T-helper 2 cell treated with Interferon-gamma antibody and Interleukin-4, amounts not matched to agents 5 μg/mL and 100 μg/mL, for 36 hours (primary cell): ENCODE data around the gene TMEM179B.
"Not testable (repeated sequence)": the region's sequence is repeated elsewhere in the genome, so short reads cannot be mapped to it uniquely, and the experiment has no call there.

Experiments used
- DNase-seq: peaks from one replicate; pipeline ENCODE4 v3.0.0; 2021; ENCODE audit warnings: low spot score
- H3K27ac Mint-ChIP-seq: one replicate; pipeline ENCODE4 v1.8.0; 2021; ENCODE audit warnings: mild to moderate bottlenecking, mixed read lengths
- H3K27me3 Mint-ChIP-seq: one replicate; pipeline ENCODE4 v1.8.0; 2021; ENCODE audit warnings: low read depth, mixed read lengths
- H3K36me3 Mint-ChIP-seq: one replicate; pipeline ENCODE4 v1.8.0; 2021; ENCODE audit warnings: low read depth, mixed read lengths
- H3K4me1 Mint-ChIP-seq: one replicate; pipeline ENCODE4 v1.8.0; 2021; ENCODE audit warnings: low read depth, mixed read lengths
- H3K4me3 Mint-ChIP-seq: one replicate; pipeline ENCODE4 v1.8.0; 2022; ENCODE audit warnings: mild to moderate bottlenecking, moderate library complexity, mixed read lengths
- H3K9me3 Mint-ChIP-seq: one replicate; pipeline ENCODE4 v1.8.0; 2021; ENCODE audit warnings: mixed read lengths

TMEM179B gene

GRCh38 chr11:62804310-62805075 is 17.3 kb downstream of the TMEM179B start:
- Mint-ChIP-seq H3K27me3 (no peaks in the 10 kb centered on the region), H3K36me3 (peaks cover 46% of the 10 kb centered on the region), H3K27ac (peak overlapping the region; percentile 91), H3K4me3 (peak overlapping the region; percentile 94), H3K4me1 (peaks cover 20% of the 10 kb centered on the region), H3K9me3 (no peaks in the 10 kb centered on the region)
- DNase-seq, result no peak

GRCh38 chr11:62805076-62805892 is 18.1 kb downstream of the TMEM179B start, which contains the start of gene NXF1:
Gene NXF1 (minus strand): TSS chr11:62805440. CDS start chr11:62805356, 84 bp downstream.
- Mint-ChIP-seq H3K27me3 (no peaks in the 10 kb centered on the region), H3K4me3 (peak within 1 kb of the TSS; percentile 94), H3K4me1 (peaks cover 20% of the 10 kb centered on the region), H3K9me3 (no peaks in the 10 kb centered on the region), H3K36me3 (peaks cover 41% of the 10 kb centered on the region), H3K27ac (peak within 1 kb of the TSS; percentile 99)
- DNase-seq, result peak; percentile 97

GRCh38 chr11:62805961-62806441 is 18.8 kb downstream of the TMEM179B start:
- Mint-ChIP-seq H3K4me3 (peak overlapping the region; percentile 94), H3K27ac (peak overlapping the region; percentile 99), H3K9me3 (no peaks in the 10 kb centered on the region), H3K4me1 (peaks cover 20% of the 10 kb centered on the region), H3K36me3 (peaks cover 38% of the 10 kb centered on the region), H3K27me3 (no peaks in the 10 kb centered on the region)
- DNase-seq, result no peak

GRCh38 chr11:62806611-62807121 is 19.5 kb downstream of the TMEM179B start:
- Mint-ChIP-seq H3K36me3 (peaks cover 31% of the 10 kb centered on the region), H3K27ac (peak overlapping the region; percentile 99), H3K9me3 (no peaks in the 10 kb centered on the region), H3K27me3 (no peaks in the 10 kb centered on the region), H3K4me3 (peak overlapping the region; percentile 94), H3K4me1 (peaks cover 20% of the 10 kb centered on the region)
- no peak for DNase-seq

- DNase-seq, result no peak
- H3K4me3 Mint-ChIP-seq, result no peak overlapping the region
- H3K9me3 Mint-ChIP-seq, result no peaks in the 10 kb centered on the region
- no peak overlapping the region for H3K27ac Mint-ChIP-seq
- no peaks in the 10 kb centered on the region for H3K27me3 Mint-ChIP-seq
- peaks cover 4% of the 10 kb centered on the region for H3K36me3 Mint-ChIP-seq
- peaks cover 7% of the 10 kb centered on the region for H3K4me1 Mint-ChIP-seq
These were observed 23.5 kb downstream of the TMEM179B start for GRCh38 chr11:62810748-62811147.

GRCh38 chr11:62811659-62812058 is 24.5 kb downstream of the TMEM179B start:
- Mint-ChIP-seq H3K4me1 (peaks cover 1% of the 10 kb centered on the region), H3K9me3 (no peaks in the 10 kb centered on the region), H3K27ac (no peak overlapping the region), H3K36me3 (peaks cover 4% of the 10 kb centered on the region), H3K4me3 (no peak overlapping the region), H3K27me3 (no peaks in the 10 kb centered on the region)
- DNase-seq, result no peak

- no peak for DNase-seq
- Mint-ChIP-seq H3K4me1 (no peaks in the 10 kb centered on the region), H3K9me3 (no peaks in the 10 kb centered on the region), H3K27ac (no peak overlapping the region), H3K27me3 (no peaks in the 10 kb centered on the region), H3K36me3 (peaks cover 13% of the 10 kb centered on the region), H3K4me3 (no peak overlapping the region)
These were observed 29.4 kb downstream of the TMEM179B start for GRCh38 chr11:62816557-62816956.

GRCh38 chr11:62817129-62817528 is 29.9 kb downstream of the TMEM179B start:
- Mint-ChIP-seq H3K4me3 (no peak overlapping the region), H3K27me3 (no peaks in the 10 kb centered on the region), H3K4me1 (no peaks in the 10 kb centered on the region), H3K27ac (no peak overlapping the region), H3K36me3 (peaks cover 13% of the 10 kb centered on the region), H3K9me3 (no peaks in the 10 kb centered on the region)
- no peak for DNase-seq

- H3K27ac Mint-ChIP-seq, result no peak overlapping the region
- H3K4me3 Mint-ChIP-seq, result no peak overlapping the region
- no peaks in the 10 kb centered on the region for H3K9me3 Mint-ChIP-seq
- peaks cover 46% of the 10 kb centered on the region for H3K36me3 Mint-ChIP-seq
- H3K4me1 Mint-ChIP-seq, result peaks cover 4% of the 10 kb centered on the region
- no peaks in the 10 kb centered on the region for H3K27me3 Mint-ChIP-seq
- DNase-seq, result no peak
These were observed 36.5 kb downstream of the TMEM179B start for GRCh38 chr11:62823677-62824076.

GRCh38 chr11:62828130-62828529 is 40.9 kb downstream of the TMEM179B start:
- peaks cover 16% of the 10 kb centered on the region for H3K4me1 Mint-ChIP-seq
- H3K4me3 Mint-ChIP-seq, DNase-seq, H3K27ac Mint-ChIP-seq, H3K9me3 Mint-ChIP-seq, H3K27me3 Mint-ChIP-seq: not testable (repeated sequence)
- peaks cover 39% of the 10 kb centered on the region for H3K36me3 Mint-ChIP-seq

GRCh38 chr11:62830904-62831519 is 43.8 kb downstream of the TMEM179B start:
- no peaks in the 10 kb centered on the region for H3K27me3 Mint-ChIP-seq
- H3K4me3 Mint-ChIP-seq, result peak overlapping the region; percentile 91
- no peaks in the 10 kb centered on the region for H3K9me3 Mint-ChIP-seq
- peak overlapping the region; percentile 99 for H3K27ac Mint-ChIP-seq
- peaks cover 20% of the 10 kb centered on the region for H3K4me1 Mint-ChIP-seq
- DNase-seq, result no peak
- H3K36me3 Mint-ChIP-seq, result peaks cover 34% of the 10 kb centered on the region

- Mint-ChIP-seq H3K4me1 (peaks cover 20% of the 10 kb centered on the region), H3K9me3 (no peaks in the 10 kb centered on the region), H3K27me3 (no peaks in the 10 kb centered on the region), H3K27ac (peak within 1 kb of the TSS; percentile 99), H3K4me3 (peak within 1 kb of the TSS; percentile 91), H3K36me3 (peaks cover 38% of the 10 kb centered on the region)
- peak; percentile 99 for DNase-seq
These were observed 44.5 kb downstream of the TMEM179B start, which contains the start of gene STX5 for GRCh38 chr11:62831520-62832335. Gene STX5 (minus strand): TSS chr11:62832051. CDS start chr11:62831243, 808 bp downstream.
